Loucy (cell line): ENCODE data around the gene WDPCP.

Experiments used
- CTCF ChIP-seq: fragments of 200-600 bp; sonication (generic); conservative IDR thresholded peaks from 2 replicates; pipeline ENCODE4 v1.5.1; 2014; ENCODE audit warnings: mild to moderate bottlenecking, antibody characterized with exemption, low read length
- EZH2phosphoT487 ChIP-seq: fragments of 200-600 bp; IDR thresholded peaks from 2 replicates; pipeline ENCODE4 v1.6.1; 2018; ENCODE audit warnings: antibody characterized with exemption, mild to moderate bottlenecking, moderate library complexity, borderline replicate concordance

GRCh38 chr2:63192169-63192888 is 395.9 kb downstream of the WDPCP start:
- TF ChIP-seq CTCF (no peak), EZH2phosphoT487 (no peak)
